GM12875 (cell line): ENCODE data around the gene SNRPD3.
"Not testable (repeated sequence)": the region's sequence is repeated elsewhere in the genome, so short reads cannot be mapped to it uniquely, and the experiment has no call there.

Experiments used
- H3K4me3 ChIP-seq: one replicate; pipeline ENCODE4 v1.5.1; 2011; ENCODE audit warnings: low read depth, low read length, control low read depth
- TF ChIP-seq, protein P1 (sequence below): IDR thresholded peaks from 2 replicates; pipeline ENCODE4 v1.5.1; 2011; ENCODE audit warnings: low read depth, mild to moderate bottlenecking, control low read depth, inconsistent platforms, low read length, moderate library complexity, borderline replicate concordance; ENCODE audit not compliant: insufficient read depth

SNRPD3 gene

GRCh38 chr22:24588757-24589481 lies 33.1 kb downstream of the SNRPD3 start:
- H3K4me3 ChIP-seq, result no peak overlapping the region

GRCh38 chr22:24589518-24590030 lies 33.8 kb downstream of the SNRPD3 start:
- no peak overlapping the region for H3K4me3 ChIP-seq
- TF ChIP-seq, protein P1, sequence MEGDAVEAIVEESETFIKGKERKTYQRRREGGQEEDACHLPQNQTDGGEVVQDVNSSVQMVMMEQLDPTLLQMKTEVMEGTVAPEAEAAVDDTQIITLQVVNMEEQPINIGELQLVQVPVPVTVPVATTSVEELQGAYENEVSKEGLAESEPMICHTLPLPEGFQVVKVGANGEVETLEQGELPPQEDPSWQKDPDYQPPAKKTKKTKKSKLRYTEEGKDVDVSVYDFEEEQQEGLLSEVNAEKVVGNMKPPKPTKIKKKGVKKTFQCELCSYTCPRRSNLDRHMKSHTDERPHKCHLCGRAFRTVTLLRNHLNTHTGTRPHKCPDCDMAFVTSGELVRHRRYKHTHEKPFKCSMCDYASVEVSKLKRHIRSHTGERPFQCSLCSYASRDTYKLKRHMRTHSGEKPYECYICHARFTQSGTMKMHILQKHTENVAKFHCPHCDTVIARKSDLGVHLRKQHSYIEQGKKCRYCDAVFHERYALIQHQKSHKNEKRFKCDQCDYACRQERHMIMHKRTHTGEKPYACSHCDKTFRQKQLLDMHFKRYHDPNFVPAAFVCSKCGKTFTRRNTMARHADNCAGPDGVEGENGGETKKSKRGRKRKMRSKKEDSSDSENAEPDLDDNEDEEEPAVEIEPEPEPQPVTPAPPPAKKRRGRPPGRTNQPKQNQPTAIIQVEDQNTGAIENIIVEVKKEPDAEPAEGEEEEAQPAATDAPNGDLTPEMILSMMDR, result no peak

More at GRCh38 chr22:24588757-24589481, 33.1 kb downstream of the SNRPD3 start:
- TF ChIP-seq, protein P1, result no peak

DNA sequence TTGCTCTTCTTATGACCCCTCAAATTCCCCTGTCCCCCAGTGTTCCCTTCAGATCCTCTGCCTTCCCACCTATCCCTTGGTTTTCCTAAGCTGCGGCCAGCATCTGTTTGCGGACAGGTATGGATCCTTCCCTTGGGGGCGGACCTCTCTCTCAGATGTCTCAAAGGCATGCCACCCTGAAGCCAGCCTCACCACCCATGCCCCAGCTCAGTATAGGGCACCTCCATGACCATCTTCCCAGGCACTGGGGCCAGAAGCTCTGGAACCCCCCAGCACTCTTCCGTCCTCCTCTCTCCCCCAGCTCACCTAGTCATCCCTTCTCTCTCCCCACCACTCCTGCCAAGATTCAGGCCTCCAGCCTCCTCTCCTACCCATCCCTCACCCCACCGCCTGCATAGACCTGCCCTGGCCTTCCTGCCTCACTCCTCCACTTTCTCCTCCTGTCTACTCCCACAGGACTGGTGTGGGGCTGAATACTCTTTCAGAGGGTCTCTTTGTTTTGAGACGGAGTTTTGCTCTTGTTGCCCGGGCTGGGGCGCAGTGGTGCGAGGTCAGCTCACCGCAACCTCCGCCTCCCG lies 34.9 kb downstream of the SNRPD3 start:
- TF ChIP-seq, protein P1, result no peak
- H3K4me3 ChIP-seq, result no peak overlapping the region

- no peak overlapping the region for H3K4me3 ChIP-seq
- TF ChIP-seq, protein P1, result no peak
Observed at GRCh38 chr22:24591286-24591830, 35.6 kb downstream of the SNRPD3 start.

DNA sequence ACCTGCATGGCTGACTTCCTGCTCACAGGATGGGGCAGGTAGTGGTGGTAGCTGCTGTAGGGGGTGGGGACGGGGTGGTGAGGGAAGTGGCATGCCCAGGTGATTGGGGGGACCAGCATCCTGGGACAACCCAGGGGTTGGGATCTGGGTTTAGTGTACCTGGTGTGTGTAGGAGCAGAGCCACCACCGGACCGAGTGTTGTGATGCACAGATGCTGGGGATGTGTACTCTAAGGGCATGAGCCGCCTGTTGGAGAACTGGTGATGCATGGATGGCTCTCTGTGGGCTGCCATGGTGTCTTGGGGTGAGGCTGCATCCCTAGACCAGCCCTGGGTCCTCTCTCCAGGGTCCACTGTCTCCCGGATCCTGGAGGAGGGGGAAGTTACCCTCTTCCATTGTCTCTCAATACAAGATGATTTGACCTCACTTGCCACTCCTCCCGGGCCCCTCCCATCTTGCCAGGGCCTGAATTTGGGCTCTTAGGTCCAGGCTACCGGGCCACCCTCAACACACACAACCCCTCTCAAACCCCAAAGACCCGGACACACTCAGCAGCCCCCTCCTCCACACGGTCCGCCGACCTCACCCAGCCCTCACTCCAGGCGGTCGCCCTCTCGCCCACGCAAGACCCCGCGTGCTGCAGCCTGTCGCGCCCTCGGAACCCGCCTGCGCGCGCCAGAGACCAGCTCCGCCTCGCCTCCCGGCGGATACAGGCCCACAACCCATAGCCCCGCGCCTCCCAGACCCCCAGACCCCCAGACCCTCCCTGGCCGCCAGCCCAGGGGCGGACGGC lies 36.5 kb downstream of the SNRPD3 start:
- TF ChIP-seq, protein P1, result no peak
- peak overlapping the region; percentile 55 for H3K4me3 ChIP-seq

- TF ChIP-seq, protein P1, result no peak
- peak within 1 kb of the TSS; percentile 55 for H3K4me3 ChIP-seq
Observed at GRCh38 chr22:24592851-24593558, 37.2 kb downstream of the SNRPD3 start, which contains the start of gene LRRC75B. Gene LRRC75B (minus strand): TSS chr22:24593073. CDS start chr22:24593039, 34 bp downstream.

DNA sequence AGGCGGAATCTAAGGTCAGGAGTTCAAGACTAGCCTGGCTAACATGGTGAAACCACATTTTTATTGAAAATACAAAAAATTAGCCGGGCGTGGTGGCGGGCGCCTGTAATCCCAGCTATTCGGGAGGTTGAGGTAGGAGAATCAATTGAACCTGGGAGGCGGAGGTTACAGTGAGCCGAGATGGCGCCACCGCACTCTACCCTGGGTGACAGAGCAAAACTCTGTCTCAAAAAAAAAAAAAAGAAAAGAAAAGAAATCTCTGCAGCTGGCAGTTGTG lies 37.7 kb downstream of the SNRPD3 start:
- not testable (repeated sequence) for H3K4me3 ChIP-seq
